GM23338 (cell line): ENCODE measurements around the gene DVL1. TPM values are rescaled to one million over a fixed set of nuclear protein-coding genes. Genes with fewer than 3 reads are reported as not detected.

ENCODE experiments used
- ATAC-seq: fragments of 200-7000 bp; cut with Tn5 transposase; 3 replicates; pipeline ENCODE4 v1.9.1; 2020
- DNase-seq: peaks from one replicate; pipeline ENCODE4 v3.0.0-alpha.2; 2015; ENCODE audit warnings: low spot score
- H2AFZ ChIP-seq: fragments of 200-600 bp; sonication (generic); 2 replicates; pipeline ENCODE4 v1.8.0; 2016; ENCODE audit warnings: antibody characterized with exemption, mild to moderate bottlenecking, moderate library complexity
- H3F3A ChIP-seq: fragments of 200-600 bp; sonication (generic); replicated peaks from 2 replicates; pipeline ENCODE4 v1.8.0; 2017; ENCODE audit warnings: antibody characterized with exemption, mixed run types, low read depth
- H3K27ac ChIP-seq: fragments of 200-600 bp; sonication (generic); 2 replicates; pipeline ENCODE4 v1.6.1; 2016; ENCODE audit warnings: low read depth
- H3K27me3 ChIP-seq: fragments of 200-600 bp; sonication (generic); 2 replicates; pipeline ENCODE4 v1.8.0; 2016; ENCODE audit warnings: mild to moderate bottlenecking, mixed run types, moderate library complexity; ENCODE audit not compliant: insufficient read depth
- H3K36me3 ChIP-seq: fragments of 200-600 bp; sonication (generic); 2 replicates; pipeline ENCODE4 v1.8.0; 2016; ENCODE audit warnings: mild to moderate bottlenecking; ENCODE audit not compliant: insufficient read depth
- H3K4me1 ChIP-seq: fragments of 200-600 bp; sonication (generic); 2 replicates; pipeline ENCODE4 v1.8.0; 2016; ENCODE audit warnings: mild to moderate bottlenecking, moderate library complexity; ENCODE audit not compliant: insufficient read depth
- H3K4me2 ChIP-seq: fragments of 200-600 bp; sonication (generic); 2 replicates; pipeline ENCODE4 v1.7.1; 2017; ENCODE audit warnings: mixed run types
- H3K4me3 ChIP-seq: fragments of 200-600 bp; sonication (generic); 2 replicates; pipeline ENCODE4 v1.6.1; 2016; ENCODE audit warnings: mixed run types
- H3K79me2 ChIP-seq: fragments of 200-600 bp; sonication (generic); replicated peaks from 2 replicates; pipeline ENCODE4 v1.8.0; 2017; ENCODE audit warnings: mild to moderate bottlenecking; ENCODE audit not compliant: insufficient read depth
- H3K9me2 ChIP-seq: fragments of 200-600 bp; sonication (generic); 2 replicates; pipeline ENCODE4 v1.8.0; 2017; ENCODE audit not compliant: insufficient read depth
- H4K20me1 ChIP-seq: fragments of 200-600 bp; sonication (generic); replicated peaks from 2 replicates; pipeline ENCODE4 v1.8.0; 2017; ENCODE audit warnings: mild to moderate bottlenecking; ENCODE audit not compliant: insufficient read depth
- H3K27ac Mint-ChIP-seq: 2 replicates; pipeline ENCODE4 v1.8.0; 2020; ENCODE audit warnings: inconsistent platforms, mild to moderate bottlenecking, moderate library complexity, mixed read lengths
- H3K27me3 Mint-ChIP-seq: 3 replicates; pipeline ENCODE4 v1.8.0; 2022; ENCODE audit warnings: low read depth, mild to moderate bottlenecking, moderate library complexity, mixed read lengths, inconsistent platforms; ENCODE audit not compliant: insufficient read depth, poor library complexity
- H3K36me3 Mint-ChIP-seq: 3 replicates; pipeline ENCODE4 v1.8.0; 2021; ENCODE audit warnings: low read depth, mild to moderate bottlenecking, inconsistent platforms, moderate library complexity, mixed read lengths
- H3K4me1 Mint-ChIP-seq: 3 replicates; pipeline ENCODE4 v1.8.0; 2020; ENCODE audit warnings: mild to moderate bottlenecking, inconsistent platforms, mixed read lengths
- H3K4me3 Mint-ChIP-seq: 3 replicates; pipeline ENCODE4 v1.8.0; 2021; ENCODE audit warnings: moderate library complexity, mild to moderate bottlenecking, inconsistent platforms, mixed read lengths
- H3K9me3 Mint-ChIP-seq: 3 replicates; pipeline ENCODE4 v1.8.0; 2020; ENCODE audit warnings: moderate library complexity, mild to moderate bottlenecking, inconsistent platforms, mixed read lengths
- CREB1 ChIP-seq: fragments of 250-450 bp; sonication (Bioruptor Pico); IDR thresholded peaks from 2 replicates; pipeline ENCODE4 v1.5.0; 2020; ENCODE audit warnings: low read depth, mild to moderate bottlenecking, moderate library complexity
- ETS1 ChIP-seq: IDR thresholded peaks from 2 replicates; pipeline ENCODE4 v1.6.1; 2016; ENCODE audit warnings: antibody characterized with exemption
- EZH2 ChIP-seq: fragments of 200-600 bp; sonication (generic); IDR thresholded peaks from one replicate; pipeline ENCODE4 v1.8.0; 2017; ENCODE audit warnings: antibody characterized with exemption, mild to moderate bottlenecking, low read depth; ENCODE audit not compliant: unreplicated experiment
- EZH2phosphoT487 ChIP-seq: fragments of 200-600 bp; sonication (generic); IDR thresholded peaks from one replicate; pipeline ENCODE4 v1.8.1; 2018; ENCODE audit warnings: antibody characterized with exemption; ENCODE audit not compliant: unreplicated experiment
- JUNB ChIP-seq: IDR thresholded peaks from one replicate; pipeline ENCODE4 v1.6.1; 2016; ENCODE audit warnings: antibody characterized with exemption; ENCODE audit not compliant: unreplicated experiment
- NANOG ChIP-seq: IDR thresholded peaks from 2 replicates; pipeline ENCODE4 v1.6.1; 2016; ENCODE audit warnings: antibody characterized with exemption, borderline replicate concordance
- POLR2AphosphoS5 ChIP-seq: IDR thresholded peaks from 2 replicates; pipeline ENCODE4 v1.6.1; 2016; ENCODE audit warnings: antibody characterized with exemption, low read depth
- REST ChIP-seq: IDR thresholded peaks from one replicate; pipeline ENCODE4 v1.6.1; 2018; ENCODE audit warnings: antibody characterized with exemption; ENCODE audit not compliant: unreplicated experiment
- STAT1 ChIP-seq: IDR thresholded peaks from one replicate; pipeline ENCODE4 v1.6.1; 2016; ENCODE audit warnings: antibody characterized with exemption; ENCODE audit not compliant: unreplicated experiment
- ZNF114 ChIP-seq: fragments of 250-450 bp; sonication (Bioruptor Pico); IDR thresholded peaks from 2 replicates; pipeline ENCODE4 v1.5.0; 2020; ENCODE audit warnings: mild to moderate bottlenecking, moderate library complexity
- ZNF331 ChIP-seq: fragments of 250-450 bp; sonication (Bioruptor Pico); IDR thresholded peaks from 2 replicates; pipeline ENCODE4 v1.5.0; 2020; ENCODE audit warnings: low read depth, mild to moderate bottlenecking, moderate library complexity
- ZNF462 ChIP-seq: fragments of 250-450 bp; sonication (Bioruptor Pico); IDR thresholded peaks from 2 replicates; pipeline ENCODE4 v1.5.0; 2020; ENCODE audit warnings: mild to moderate bottlenecking, moderate library complexity
- polyA plus RNA-seq: library from polyadenylated mRNA; unstranded; fragments of >200 nt; fragmentation: Nextera tagmentation; extraction: Ambion mirVana; gene quantifications from 2 replicates; pipeline ENCODE4 v1.2.1, GENCODE V29; 2016
- total RNA-seq: library from RNA; depleted of rRNA; stranded (reverse); fragments of >200 nt; shearing (Covaris generic); gene quantifications from 2 replicates; pipeline ENCODE4 v1.2.3, GENCODE V29; 2014
- TF ChIP-seq, protein P1 (sequence below), 2 experiments: fragments of 200-600 bp in 1 of 2; sonication (generic) in 1 of 2; conservative IDR thresholded peaks; 2 replicates each; pipeline versions ENCODE4 v1.5.1 to v1.6.1; 2016 to 2017; ENCODE audit warnings: antibody characterized with exemption in 2 of 2, low read depth in 2 of 2, mild to moderate bottlenecking in 2 of 2, moderate library complexity in 1 of 2

DVL1 gene
- total and polyA plus RNA-seq, 2 experiments from 2014 or later: 13.5 to 69.7 TPM

- 0 out of 2 replicates have a peak, but pooled peaks cover 6% of the 10 kb centered on the region for H3K4me1 ChIP-seq
- H3K27ac Mint-ChIP-seq: no peak overlapping the region
- peaks cover 4% of the 10 kb centered on the region for H3K27me3 Mint-ChIP-seq
- no peak overlapping the region for H3K4me2 ChIP-seq
- H3K4me1 Mint-ChIP-seq: peaks cover 3% of the 10 kb centered on the region; the same call in 2 of the 3 replicates
- no peak overlapping the region for H3K4me3 ChIP-seq
- ATAC-seq: no peak
- DNase-seq: no peak
- H3K36me3 Mint-ChIP-seq: peaks cover 91% of the 10 kb centered on the region
- peaks cover 79% of the 10 kb centered on the region for H3K36me3 ChIP-seq
- H3K27ac ChIP-seq: no peak overlapping the region
- H2AFZ ChIP-seq: no peak overlapping the region
- no peaks in the 10 kb centered on the region for H3K9me3 Mint-ChIP-seq
- no peak overlapping the region for H3K4me3 Mint-ChIP-seq
- no peaks in the 10 kb centered on the region for H3K27me3 ChIP-seq
- H3K9me2 ChIP-seq: no peaks in the 10 kb centered on the region
- H3F3A ChIP-seq: peaks cover 47% of the 10 kb centered on the region
- TF ChIP-seq STAT1: no peak
- TF ChIP-seq, protein P1, sequence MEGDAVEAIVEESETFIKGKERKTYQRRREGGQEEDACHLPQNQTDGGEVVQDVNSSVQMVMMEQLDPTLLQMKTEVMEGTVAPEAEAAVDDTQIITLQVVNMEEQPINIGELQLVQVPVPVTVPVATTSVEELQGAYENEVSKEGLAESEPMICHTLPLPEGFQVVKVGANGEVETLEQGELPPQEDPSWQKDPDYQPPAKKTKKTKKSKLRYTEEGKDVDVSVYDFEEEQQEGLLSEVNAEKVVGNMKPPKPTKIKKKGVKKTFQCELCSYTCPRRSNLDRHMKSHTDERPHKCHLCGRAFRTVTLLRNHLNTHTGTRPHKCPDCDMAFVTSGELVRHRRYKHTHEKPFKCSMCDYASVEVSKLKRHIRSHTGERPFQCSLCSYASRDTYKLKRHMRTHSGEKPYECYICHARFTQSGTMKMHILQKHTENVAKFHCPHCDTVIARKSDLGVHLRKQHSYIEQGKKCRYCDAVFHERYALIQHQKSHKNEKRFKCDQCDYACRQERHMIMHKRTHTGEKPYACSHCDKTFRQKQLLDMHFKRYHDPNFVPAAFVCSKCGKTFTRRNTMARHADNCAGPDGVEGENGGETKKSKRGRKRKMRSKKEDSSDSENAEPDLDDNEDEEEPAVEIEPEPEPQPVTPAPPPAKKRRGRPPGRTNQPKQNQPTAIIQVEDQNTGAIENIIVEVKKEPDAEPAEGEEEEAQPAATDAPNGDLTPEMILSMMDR (conservative IDR thresholded peaks at IDR 0.05; ENCODE audit: low read depth in 2 of 2): no peak
- no peak for TF ChIP-seq CREB1 (CRISPR knock-in tag)
- TF ChIP-seq POLR2AphosphoS5: no peak
- TF ChIP-seq ZNF114: no peak
- TF ChIP-seq REST: no peak
- no peak for TF ChIP-seq ZNF462 (CRISPR knock-in tag)
- TF ChIP-seq ZNF331 (CRISPR knock-in tag): no peak
- no peak for TF ChIP-seq ETS1
- no peak for TF ChIP-seq EZH2
- TF ChIP-seq EZH2phosphoT487: no peak
- TF ChIP-seq NANOG: no peak
- TF ChIP-seq JUNB: no peak
- H4K20me1 ChIP-seq: peaks cover 36% of the 10 kb centered on the region
- peaks cover 57% of the 10 kb centered on the region for H3K79me2 ChIP-seq
Measured at GRCh38 chr1:1393428-1393827, 44.2 kb upstream of the DVL1 start.
